HG02623 (cell line): Measurements from ENCODE around the gene PLEKHM1.
"Not testable (repeated sequence)": the region's sequence is repeated elsewhere in the genome, so short reads cannot be mapped to it uniquely, and the experiment has no call there.

Source experiments
- ATAC-seq: cut with Tn5 transposase; IDR thresholded peaks from one replicate; pipeline ENCODE4 v1.9.1; 2021; ENCODE audit warnings: moderate library complexity; ENCODE audit not compliant: unreplicated experiment

PLEKHM1 gene

GRCh38 chr17:45443371-45444260 is 46.9 kb downstream of the PLEKHM1 start:
- ATAC-seq: not testable (repeated sequence)

GRCh38 chr17:45441526-45442310 is 48.8 kb downstream of the PLEKHM1 start:
- no peak for ATAC-seq

- peak; percentile 66 for ATAC-seq
Measured at GRCh38 chr17:45440839-45441515, 49.5 kb downstream of the PLEKHM1 start.

- no peak for ATAC-seq
Measured at GRCh38 chr17:45440161-45440778, 50.3 kb downstream of the PLEKHM1 start.

GRCh38 chr17:45438931-45439610 is 51.5 kb downstream of the PLEKHM1 start:
- no peak for ATAC-seq

- ATAC-seq: no peak
Measured at GRCh38 chr17:45437465-45438283, 52.8 kb downstream of the PLEKHM1 start.

- ATAC-seq: no peak
Measured at GRCh38 chr17:45436625-45437464, 53.7 kb downstream of the PLEKHM1 start.

- ATAC-seq: no peak
Measured at GRCh38 chr17:45436161-45436560, 54.4 kb downstream of the PLEKHM1 start.

- no peak for ATAC-seq
Measured at GRCh38 chr17:45435481-45435880, 55.0 kb downstream of the PLEKHM1 start.

GRCh38 chr17:45433159-45433535 is 57.4 kb downstream of the PLEKHM1 start:
- no peak for ATAC-seq

- no peak for ATAC-seq
Measured at GRCh38 chr17:45432405-45433158, 57.9 kb downstream of the PLEKHM1 start, which contains the start of gene ARHGAP27. Gene ARHGAP27 (minus strand): TSS chr17:45432870. CDS start chr17:45430279, 2,591 bp downstream.

GRCh38 chr17:45431531-45432404 is 58.8 kb downstream of the PLEKHM1 start:
- no peak for ATAC-seq

- ATAC-seq: no peak
Measured at GRCh38 chr17:45430738-45431530, 59.6 kb downstream of the PLEKHM1 start.

- no peak for ATAC-seq
Measured at GRCh38 chr17:45430006-45430737, 60.3 kb downstream of the PLEKHM1 start.

- ATAC-seq: no peak
Measured at GRCh38 chr17:45429339-45430005, 61.0 kb downstream of the PLEKHM1 start.
